Measurements from ENCODE around the gene IPO9. TPM values are rescaled to one million over a fixed set of nuclear protein-coding genes. Genes with fewer than 3 reads are reported as not detected.

Gene IPO9
- total and polyA plus RNA-seq, 2 experiments from 2014 or later = 47.6 to 87.4 TPM

- H3K9me2 ChIP-seq (ENCODE audit: insufficient read depth) = no peaks in the 10 kb centered on the region
- H3K4me2 ChIP-seq = no peak overlapping the region
- H3K27ac ChIP-seq (ENCODE audit: low read depth) = no peak overlapping the region
- Mint-ChIP-seq H3K4me3 (no peak overlapping the region), H3K27me3 (ENCODE audit: insufficient read depth, low read depth, poor library complexity) (peaks cover 21% of the 10 kb centered on the region), H3K36me3 (ENCODE audit: low read depth) (no peaks in the 10 kb centered on the region), H3K4me1 (peaks cover 31% of the 10 kb centered on the region), H3K27ac (no peak overlapping the region), H3K9me3 (no peaks in the 10 kb centered on the region; the same call in 2 of the 3 replicates)
- no peak overlapping the region for H3K4me3 ChIP-seq
- H3K36me3 ChIP-seq (ENCODE audit: insufficient read depth) = no peaks in the 10 kb centered on the region
- no peaks in the 10 kb centered on the region for H4K20me1 ChIP-seq (replicated peaks; ENCODE audit: insufficient read depth)
- ATAC-seq (no peak), DNase-seq (ENCODE audit: low spot score) (no peak)
- TF ChIP-seq POLR2AphosphoS5 (IDR thresholded peaks at IDR 0.05; ENCODE audit: low read depth) (no peak), REST (IDR thresholded peaks at IDR 0.05; ENCODE audit: unreplicated experiment) (no peak), CREB1 (CRISPR knock-in tag; IDR thresholded peaks at IDR 0.05; ENCODE audit: low read depth) (no peak), NANOG (IDR thresholded peaks at IDR 0.05; ENCODE audit: borderline replicate concordance) (no peak), JUNB (IDR thresholded peaks at IDR 0.05; ENCODE audit: unreplicated experiment) (no peak), ETS1 (IDR thresholded peaks at IDR 0.05) (no peak), STAT1 (IDR thresholded peaks at IDR 0.05; ENCODE audit: unreplicated experiment) (no peak), ZNF331 (CRISPR knock-in tag; IDR thresholded peaks at IDR 0.05; ENCODE audit: low read depth) (no peak)
- H2AFZ ChIP-seq = no peak overlapping the region
- H3F3A ChIP-seq (replicated peaks; ENCODE audit: low read depth) = 0 out of 2 replicates have a peak, but pooled peaks cover 4% of the 10 kb centered on the region
- H3K27me3 ChIP-seq (ENCODE audit: insufficient read depth) = peaks cover 26% of the 10 kb centered on the region
- H3K4me1 ChIP-seq (ENCODE audit: insufficient read depth) = peaks cover 16% of the 10 kb centered on the region
- H3K79me2 ChIP-seq (replicated peaks; ENCODE audit: insufficient read depth) = no peaks in the 10 kb centered on the region
These were observed 62.0 kb downstream of the IPO9 start for GRCh38 chr1:201890806-201891450.

- 0 out of 2 replicates have a peak, but pooled peaks cover 4% of the 10 kb centered on the region for H3F3A ChIP-seq (replicated peaks; ENCODE audit: low read depth)
- no peak overlapping the region for H3K27ac Mint-ChIP-seq
These were observed 62.6 kb downstream of the IPO9 start for GRCh38 chr1:201891451-201892045.

More at GRCh38 chr1:201891451-201892045, 62.6 kb downstream of the IPO9 start:
- Mint-ChIP-seq H3K27me3 (ENCODE audit: insufficient read depth, low read depth, poor library complexity) (peaks cover 24% of the 10 kb centered on the region), H3K4me3 (no peak overlapping the region; the same call in 2 of the 3 replicates), H3K9me3 (no peaks in the 10 kb centered on the region; the same call in 2 of the 3 replicates), H3K4me1 (peaks cover 37% of the 10 kb centered on the region), H3K36me3 (ENCODE audit: low read depth) (no peaks in the 10 kb centered on the region)
- no peak overlapping the region for H3K27ac ChIP-seq (ENCODE audit: low read depth)
- no peaks in the 10 kb centered on the region for H3K9me2 ChIP-seq (ENCODE audit: insufficient read depth)
- ATAC-seq = no peak
- H3K4me1 ChIP-seq (ENCODE audit: insufficient read depth) = peaks cover 16% of the 10 kb centered on the region
- H3K36me3 ChIP-seq (ENCODE audit: insufficient read depth) = no peaks in the 10 kb centered on the region
- no peaks in the 10 kb centered on the region for H4K20me1 ChIP-seq (replicated peaks; ENCODE audit: insufficient read depth)
- no peak overlapping the region for H3K4me3 ChIP-seq
- no peak overlapping the region for H3K4me2 ChIP-seq
- TF ChIP-seq EZH2 (IDR thresholded peaks at IDR 0.05; ENCODE audit: low read depth, unreplicated experiment) (no peak), NANOG (IDR thresholded peaks at IDR 0.05; ENCODE audit: borderline replicate concordance) (no peak), ZNF331 (CRISPR knock-in tag; IDR thresholded peaks at IDR 0.05; ENCODE audit: low read depth) (no peak)
- DNase-seq (ENCODE audit: low spot score) = no peak
- no peak overlapping the region for H2AFZ ChIP-seq
- H3K79me2 ChIP-seq (replicated peaks; ENCODE audit: insufficient read depth) = no peaks in the 10 kb centered on the region
- peaks cover 26% of the 10 kb centered on the region for H3K27me3 ChIP-seq (ENCODE audit: insufficient read depth)

Measured in GM23338 (cell line).